HG02763 (cell line): Measurements from ENCODE around the gene PRDX3.
"Not testable (repeated sequence)": the region's sequence is repeated elsewhere in the genome, so short reads cannot be mapped to it uniquely, and the experiment has no call there.

Experiments
- ATAC-seq: cut with Tn5 transposase; IDR thresholded peaks from one replicate; pipeline ENCODE4 v1.9.1; 2021; ENCODE audit warnings: mild to moderate bottlenecking, moderate library complexity; ENCODE audit not compliant: unreplicated experiment

Gene PRDX3

GRCh38 chr10:119165171-119166117 lies 13.2 kb downstream of the PRDX3 start, which contains the start of gene SFXN4:
Gene SFXN4 (minus strand): TSS chr10:119165714. CDS start chr10:119165647, 67 bp downstream.
- ATAC-seq = peak; percentile 86

DNA sequence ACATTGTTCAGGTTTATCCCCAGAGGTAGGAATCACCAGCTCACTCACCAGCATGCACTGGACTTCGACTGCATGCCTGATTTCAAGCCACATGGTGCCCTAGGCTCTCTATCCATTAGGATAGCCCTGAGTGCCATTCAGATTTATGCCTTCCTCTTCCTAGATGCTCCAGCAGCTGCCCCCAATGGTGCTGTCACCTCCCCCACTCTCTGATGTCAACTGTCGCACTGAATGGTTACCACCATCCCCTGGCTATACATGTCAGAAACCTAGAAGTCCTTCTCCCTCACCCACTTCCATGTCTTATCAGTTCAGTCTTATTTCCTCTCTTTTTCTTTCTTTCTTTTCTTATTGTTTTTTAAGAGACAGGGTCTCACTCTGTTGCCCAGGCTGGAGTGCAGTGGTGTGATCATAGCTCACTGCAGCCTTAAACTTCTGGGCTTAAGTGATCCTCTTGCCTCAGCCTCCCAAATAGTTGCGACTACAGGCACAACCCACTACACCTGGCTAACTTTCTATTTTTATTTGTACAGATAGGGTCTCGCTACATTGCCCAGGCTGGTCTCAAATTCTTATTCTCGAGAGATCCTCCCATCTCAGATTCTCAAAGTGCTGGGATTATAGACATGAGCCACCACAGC lies 16.0 kb downstream of the PRDX3 start:
- no peak for ATAC-seq

DNA sequence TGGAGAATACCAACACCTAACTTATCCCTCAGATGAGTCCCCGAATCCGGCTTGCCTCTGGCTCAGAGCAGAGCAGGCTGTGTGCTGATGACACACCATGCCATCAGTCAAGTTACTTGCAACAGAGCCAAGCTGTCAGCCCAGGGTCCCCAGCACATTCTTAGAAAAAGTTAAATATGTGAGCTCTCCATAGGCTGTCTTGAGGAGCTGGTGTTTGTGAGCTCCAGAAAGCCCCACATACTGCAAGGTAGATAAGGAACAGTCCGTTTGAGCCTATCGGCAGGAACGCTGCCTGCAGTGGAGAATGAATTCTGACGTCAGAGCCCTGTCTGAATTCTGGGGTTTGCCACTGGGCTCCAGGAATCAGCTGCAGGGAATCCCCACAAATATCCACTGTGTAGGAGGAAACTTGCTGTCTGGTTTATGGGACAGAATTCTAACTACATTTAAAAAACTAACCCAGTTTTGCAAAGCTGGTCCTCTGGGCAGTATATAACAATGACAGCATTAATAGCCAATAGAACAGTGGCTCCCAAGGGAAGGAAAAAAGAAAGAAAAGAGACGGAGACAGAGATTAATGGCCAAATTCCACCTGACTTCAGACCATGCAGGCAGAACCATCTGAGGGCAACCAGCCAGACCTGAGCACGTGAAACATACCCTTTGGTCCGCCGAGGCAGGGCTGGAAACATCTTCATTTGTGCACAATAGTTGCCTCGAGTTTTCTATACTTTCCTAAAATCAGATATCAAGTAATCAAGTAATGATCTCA lies 16.7 kb downstream of the PRDX3 start:
- no peak for ATAC-seq

- ATAC-seq = no peak
Observed at GRCh38 chr10:119159332-119159731, 19.3 kb downstream of the PRDX3 start.

DNA sequence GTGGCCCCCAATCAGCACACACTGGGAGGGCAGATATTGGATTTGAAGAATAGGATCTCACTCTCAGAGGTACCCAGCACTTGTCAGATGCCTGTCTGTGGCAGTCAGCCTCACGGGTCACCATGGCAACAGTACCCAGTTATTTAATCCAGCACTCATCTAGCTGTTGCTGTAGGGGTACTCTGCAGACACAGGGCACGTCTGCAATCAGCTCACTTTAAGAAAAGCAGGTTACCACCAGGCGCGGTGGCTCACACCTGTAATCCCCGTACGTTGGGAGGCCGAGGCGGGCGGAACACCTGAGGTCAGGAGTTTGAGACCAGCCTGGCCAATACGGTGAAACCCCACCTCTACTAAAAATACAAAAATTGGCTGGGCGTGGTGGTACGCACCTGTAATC lies 25.0 kb downstream of the PRDX3 start:
- no peak for ATAC-seq

DNA sequence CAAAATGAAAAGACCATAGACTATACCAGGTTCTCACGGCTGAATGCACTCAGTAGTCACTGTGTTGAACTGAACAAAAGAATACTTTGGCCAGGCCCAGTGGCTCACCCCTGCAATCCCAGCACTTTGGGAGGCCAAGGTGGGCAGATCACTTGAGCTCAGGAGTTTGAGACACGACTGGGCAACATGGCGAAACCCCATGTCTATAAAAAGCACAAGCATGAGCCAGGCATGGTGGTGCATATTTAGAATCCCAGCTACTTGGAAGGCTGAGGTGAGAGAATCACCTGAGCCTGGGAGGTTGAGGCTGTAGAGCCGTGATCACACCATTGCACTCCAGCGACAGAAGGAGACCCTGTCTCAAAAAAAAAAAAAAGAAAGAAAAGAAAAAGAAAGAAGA lies 25.6 kb downstream of the PRDX3 start:
- no peak for ATAC-seq

DNA sequence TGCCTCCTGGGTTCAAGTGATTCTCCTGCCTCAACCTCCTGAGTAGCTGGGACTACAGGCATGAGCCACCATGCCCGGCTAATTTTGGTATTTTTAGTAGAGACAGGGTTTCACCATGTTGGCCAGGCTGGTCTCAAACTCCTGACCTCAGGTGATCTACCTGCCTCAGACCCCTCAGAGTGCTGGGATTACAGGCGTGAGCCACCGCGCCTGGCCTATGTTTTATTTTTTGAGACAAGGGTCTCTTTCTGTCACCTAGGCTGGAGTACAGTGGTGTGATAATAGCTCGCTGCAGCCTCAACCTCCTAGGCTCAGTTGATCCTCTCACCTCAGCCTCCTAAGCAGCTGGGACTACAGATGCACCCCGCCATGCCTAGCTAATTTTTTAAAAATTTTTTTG lies 27.0 kb downstream of the PRDX3 start:
- not testable (repeated sequence) for ATAC-seq

DNA sequence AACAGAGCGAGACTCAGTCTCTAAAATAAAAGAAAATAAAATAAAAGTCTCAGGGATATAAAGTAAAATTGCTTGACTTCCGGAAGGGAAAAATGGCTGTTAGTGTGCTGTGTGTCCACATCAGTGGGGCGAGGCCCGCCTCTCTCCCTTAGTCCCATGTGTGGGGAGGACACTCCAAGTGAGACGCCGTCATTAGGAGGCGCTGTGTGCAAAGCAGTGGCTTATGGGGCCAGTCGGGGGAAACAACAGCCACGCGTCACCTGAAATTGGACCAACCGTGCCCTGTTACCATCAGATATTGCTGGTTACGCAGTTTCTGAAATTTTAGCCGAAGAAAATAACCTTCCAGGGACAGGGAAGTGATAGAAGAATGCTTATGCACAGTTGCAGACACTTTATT lies 28.9 kb downstream of the PRDX3 start:
- no peak for ATAC-seq

DNA sequence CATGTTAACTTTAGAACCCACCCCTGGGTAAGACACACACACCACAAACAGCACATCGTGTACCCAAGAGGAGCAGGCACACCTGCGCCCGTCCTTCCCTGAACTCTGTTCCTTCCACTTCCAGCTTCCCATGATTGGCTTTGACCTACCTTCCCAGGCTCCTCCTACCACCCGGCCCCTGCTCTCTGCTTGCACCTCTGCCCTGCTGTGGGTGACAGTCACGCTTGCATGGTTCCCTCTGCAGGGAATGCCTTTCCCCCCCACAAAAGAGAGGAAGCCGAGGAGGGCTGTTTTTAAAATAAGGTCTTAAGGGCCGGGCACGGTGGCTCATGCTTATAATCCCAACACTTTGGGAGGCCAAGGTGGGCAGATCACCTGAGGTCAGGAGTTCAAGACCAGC lies 29.5 kb downstream of the PRDX3 start:
- ATAC-seq = no peak

GRCh38 chr10:119143657-119144056 lies 35.0 kb downstream of the PRDX3 start:
- ATAC-seq = no peak

- no peak for ATAC-seq
Observed at GRCh38 chr10:119140603-119141245, 37.9 kb downstream of the PRDX3 start.

GRCh38 chr10:119139464-119140067 lies 39.0 kb downstream of the PRDX3 start:
- ATAC-seq = no peak

DNA sequence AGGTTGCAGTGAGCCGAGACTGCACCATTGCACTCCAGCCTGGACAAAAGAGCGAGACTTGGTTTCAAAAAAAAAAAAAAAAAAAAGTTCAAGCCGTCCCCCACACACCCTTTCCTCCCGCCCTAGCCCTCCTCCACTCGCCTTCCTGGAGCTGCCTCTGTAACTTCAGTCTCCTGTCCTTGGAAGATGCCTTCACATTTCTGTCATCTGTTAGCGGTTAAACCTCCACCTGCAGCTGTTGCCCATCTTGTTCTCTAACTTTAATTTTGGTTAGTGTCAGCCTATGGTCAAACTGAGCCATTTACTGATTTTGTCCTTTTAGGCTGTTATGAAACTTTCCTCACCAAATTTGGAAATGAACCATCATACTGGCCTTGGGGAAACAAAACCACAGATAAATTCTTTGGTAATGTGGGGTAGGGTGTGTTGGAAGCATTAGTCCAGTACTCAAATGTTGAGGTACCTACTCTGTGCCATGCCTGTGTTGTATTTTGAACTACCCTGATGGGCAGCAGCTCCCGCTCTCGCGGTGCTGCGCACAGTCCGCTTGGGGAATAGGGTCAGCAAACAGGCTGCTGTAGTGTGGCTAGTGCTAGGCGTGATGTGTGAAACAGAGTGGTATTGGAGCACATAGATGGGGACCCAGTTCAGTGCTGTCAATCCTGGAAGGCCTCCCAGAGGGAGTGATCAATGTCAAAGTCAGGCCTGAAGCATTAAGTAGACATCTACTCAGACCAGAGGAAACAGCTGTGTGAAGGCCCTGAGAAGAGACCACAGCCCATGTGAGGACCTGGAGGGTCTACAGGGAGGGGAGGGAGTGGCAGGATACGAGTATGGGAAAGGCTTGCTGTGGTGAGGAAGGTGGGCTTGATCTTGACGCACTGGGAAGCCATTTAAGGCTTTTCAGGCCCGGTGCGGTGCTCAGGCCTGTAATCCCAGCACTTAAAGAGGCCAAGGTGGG lies 40.0 kb downstream of the PRDX3 start:
- ATAC-seq = no peak

DNA sequence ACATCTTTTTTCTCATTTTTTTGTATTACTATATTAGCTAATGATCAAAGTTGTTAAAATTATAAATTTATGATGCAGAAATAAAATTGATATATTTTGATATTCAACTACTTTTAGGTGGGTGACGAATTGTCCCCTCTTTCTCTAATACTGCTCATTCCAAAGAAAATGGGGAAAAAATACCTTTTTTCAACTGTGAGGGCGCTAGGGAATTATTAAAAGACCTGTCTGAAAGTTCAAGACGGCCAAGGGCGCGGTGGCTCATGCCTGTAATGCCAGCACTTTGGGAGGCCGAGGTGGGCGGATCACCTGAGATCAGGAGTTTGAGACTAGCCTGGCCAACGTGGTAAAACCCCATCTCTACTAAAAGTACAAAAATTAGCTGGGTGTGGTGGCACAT lies 40.7 kb downstream of the PRDX3 start:
- ATAC-seq = not testable (repeated sequence)

DNA sequence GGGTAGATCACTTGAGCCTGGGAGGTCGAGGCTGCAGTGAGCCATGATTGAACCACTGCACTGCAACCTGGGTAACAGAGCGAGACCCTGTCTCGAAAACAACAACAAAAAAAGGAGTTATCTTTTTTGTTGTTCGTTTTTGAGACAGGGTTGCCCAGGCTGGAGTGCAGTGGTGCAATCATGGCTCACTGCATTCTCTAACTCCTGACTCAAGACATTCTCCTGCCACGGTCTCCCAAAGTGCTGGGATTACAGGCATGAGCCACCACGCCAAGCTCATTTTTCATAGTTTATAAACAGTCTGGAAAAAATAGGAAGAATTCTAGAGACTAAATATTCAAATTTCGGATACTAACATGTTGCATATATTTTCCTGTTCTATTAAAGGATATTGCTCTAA lies 42.5 kb downstream of the PRDX3 start:
- ATAC-seq = no peak

- no peak for ATAC-seq
Observed at GRCh38 chr10:119135513-119135881, 43.1 kb downstream of the PRDX3 start.

GRCh38 chr10:119133949-119134348 lies 44.7 kb downstream of the PRDX3 start:
- ATAC-seq = no peak

DNA sequence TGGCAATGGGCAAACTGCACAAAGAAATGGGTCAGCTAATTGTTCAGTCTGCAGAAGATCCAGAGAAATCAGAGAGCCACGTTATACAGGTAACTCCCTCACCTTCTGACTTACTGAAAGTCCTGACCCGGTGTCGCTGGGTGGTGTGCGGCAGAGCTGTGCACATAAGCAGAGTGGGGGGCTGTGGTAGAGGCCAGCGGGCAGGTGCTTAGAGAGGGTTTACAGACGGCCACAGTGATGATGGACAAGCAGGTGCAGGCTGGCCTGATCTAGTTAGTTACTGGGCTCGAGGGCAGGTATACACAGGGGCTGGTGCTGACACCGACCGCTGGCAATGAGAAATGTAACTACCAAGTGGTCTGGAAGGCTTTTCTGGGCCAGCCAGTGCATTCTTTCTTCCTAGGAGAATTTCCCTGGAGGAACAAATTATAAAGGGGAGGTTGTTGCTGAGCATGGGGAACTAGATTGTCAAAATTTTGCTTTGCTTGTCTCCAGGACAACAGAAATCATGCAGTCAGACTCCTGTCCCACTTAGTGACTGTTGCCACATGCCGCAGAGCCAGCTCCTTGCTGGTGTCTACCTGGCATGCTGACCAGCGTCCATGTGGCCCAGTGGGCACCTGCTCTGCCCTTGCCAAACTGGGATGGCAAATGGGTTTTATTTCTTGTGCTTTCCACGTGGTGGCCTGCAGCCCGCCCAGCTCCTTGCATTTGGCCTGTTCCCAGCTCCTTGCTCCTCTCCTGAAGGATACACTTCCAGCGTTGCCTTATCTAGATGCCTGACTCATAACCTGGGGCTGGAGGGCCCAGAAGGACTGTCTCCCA lies 45.9 kb downstream of the PRDX3 start:
- ATAC-seq = no peak
